GM18511 (cell line): ENCODE measurements around the gene ARMC3.
"Not testable (repeated sequence)": the region's sequence is repeated elsewhere in the genome, so short reads cannot be mapped to it uniquely, and the experiment has no call there.

Experiments used
- ATAC-seq: cut with Tn5 transposase; IDR thresholded peaks from one replicate; pipeline ENCODE4 v1.9.1; 2021; ENCODE audit warnings: mild to moderate bottlenecking, moderate library complexity; ENCODE audit not compliant: unreplicated experiment

Gene ARMC3

DNA sequence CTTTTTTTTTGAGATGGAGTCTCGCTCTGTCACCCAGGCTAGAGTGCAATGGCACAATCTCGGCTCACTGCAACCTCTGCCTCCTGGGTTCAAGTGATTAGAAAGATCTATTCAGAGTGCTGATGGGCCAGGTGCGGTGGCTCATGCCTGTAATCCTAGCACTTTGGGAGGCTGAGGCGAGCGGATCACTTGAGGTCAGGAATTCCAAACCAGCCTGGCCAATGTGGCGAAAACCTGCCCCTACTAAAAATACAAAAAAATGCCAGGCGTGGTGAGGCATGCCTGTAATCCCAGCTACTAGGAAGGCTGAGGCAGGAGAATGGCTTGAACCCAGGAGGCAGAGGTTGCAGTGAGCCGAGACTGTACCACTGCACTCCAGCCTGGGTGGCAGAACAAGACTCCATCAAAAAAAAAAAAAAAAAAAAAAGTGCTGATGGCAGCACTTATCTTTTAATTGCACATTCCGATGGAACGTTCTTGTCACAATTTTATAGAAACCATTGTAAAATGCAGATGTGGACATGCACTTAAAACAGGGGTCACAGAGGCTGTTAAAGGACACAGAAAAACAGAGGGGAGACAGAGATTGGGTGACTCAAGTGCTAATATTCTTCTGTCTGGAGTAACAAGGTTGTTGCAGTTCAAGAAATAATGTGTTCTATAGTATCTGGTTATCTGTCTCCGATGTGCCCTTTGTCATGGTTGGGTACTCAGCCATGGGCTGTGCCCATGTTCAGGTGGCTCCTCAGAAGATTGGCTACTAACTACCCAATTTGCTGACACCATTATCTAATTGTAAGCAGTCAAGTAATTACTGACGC, 142.4 kb downstream of the ARMC3 start:
- ATAC-seq = not testable (repeated sequence)

- ATAC-seq = no peak
Measured at GRCh38 chr10:23070913-23071218, 143.0 kb downstream of the ARMC3 start.

- not testable (repeated sequence) for ATAC-seq
Measured at GRCh38 chr10:23072593-23072992, 144.7 kb downstream of the ARMC3 start.

GRCh38 chr10:23073527-23073926, 145.7 kb downstream of the ARMC3 start:
- no peak for ATAC-seq

DNA sequence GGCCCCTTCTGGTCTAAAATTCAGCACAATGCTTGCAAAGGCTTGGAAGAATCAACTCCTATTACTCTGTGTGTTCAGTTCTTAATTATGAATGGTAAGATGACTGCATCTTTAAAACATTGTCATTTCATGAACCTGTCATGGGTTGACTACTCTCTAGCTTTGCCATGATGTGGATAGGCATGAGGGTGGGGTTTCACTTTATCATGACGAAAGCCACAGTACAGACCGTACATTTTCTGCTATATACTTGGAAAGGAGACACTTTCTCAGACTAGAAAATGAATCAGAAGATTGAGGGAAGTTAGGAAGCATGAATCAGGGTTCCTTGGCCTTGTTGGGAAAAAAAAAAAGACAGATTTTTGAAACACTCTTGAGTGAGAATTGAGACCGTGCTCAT, 147.8 kb downstream of the ARMC3 start:
- no peak for ATAC-seq

- no peak for ATAC-seq
Measured at GRCh38 chr10:23078114-23078513, 150.3 kb downstream of the ARMC3 start.

DNA sequence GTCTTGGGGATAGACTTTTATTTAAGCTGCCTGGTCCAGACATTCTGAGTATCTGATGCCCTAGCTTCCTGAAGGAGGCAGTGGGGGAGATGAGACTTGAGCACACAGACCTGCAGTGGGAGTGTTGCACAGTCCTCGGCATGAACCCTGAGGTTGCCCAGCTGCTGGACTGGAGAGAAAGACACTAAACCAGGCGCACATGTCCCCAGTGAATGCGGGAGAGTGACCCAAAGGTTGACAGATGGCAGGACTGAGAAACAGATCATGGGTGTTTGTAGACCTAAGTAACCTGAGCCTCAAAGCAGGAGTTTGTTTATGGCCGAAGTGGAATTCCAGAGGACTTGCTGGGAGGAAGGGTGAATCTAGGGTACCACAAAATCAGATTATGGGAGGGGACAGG, 151.8 kb downstream of the ARMC3 start:
- no peak for ATAC-seq

DNA sequence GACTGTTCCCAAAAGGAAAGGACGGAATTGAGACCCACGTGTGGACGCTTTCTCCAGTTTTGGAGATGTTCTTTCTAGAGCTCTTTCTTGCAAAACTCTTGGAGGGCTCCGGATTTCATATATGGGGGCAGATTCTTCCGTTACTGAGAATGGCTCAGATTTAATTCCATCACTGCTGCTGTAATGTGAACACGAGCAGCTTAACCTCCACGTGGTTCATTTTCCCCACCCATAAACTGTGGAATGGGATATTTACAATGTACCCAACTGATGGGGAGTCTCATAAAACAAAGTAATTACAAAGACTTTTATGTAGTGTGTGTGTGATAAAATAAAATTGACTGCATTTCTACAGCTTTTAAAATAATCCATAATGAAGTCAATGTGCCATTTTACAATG, 152.4 kb downstream of the ARMC3 start:
- no peak for ATAC-seq

DNA sequence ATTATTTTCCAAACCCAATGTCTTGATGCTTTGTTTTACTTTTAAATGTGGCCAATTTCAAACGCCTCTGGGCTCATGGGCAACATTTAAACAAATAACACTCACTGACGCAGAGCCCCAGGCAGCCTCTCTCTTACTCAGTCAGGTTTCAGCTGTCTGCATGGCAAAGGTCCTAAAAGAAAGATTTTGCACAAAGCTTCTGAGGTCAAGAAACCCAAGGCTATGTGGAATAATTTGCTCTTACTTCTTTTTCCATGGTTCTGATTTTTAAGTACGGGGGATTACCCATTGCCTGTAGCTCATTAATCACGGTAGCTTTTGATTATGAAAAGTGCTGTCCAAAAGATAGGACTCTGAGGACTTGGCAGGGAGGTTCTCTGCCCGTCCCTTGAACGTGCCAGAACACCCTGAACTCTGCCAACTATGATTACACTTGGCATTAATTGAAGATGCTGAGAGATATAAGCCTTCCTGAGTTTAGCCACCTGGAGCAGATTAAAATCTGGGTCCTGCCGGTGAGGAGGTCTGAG, 153.4 kb downstream of the ARMC3 start:
- ATAC-seq = no peak

- no peak for ATAC-seq
Measured at GRCh38 chr10:23081891-23082290, 154.0 kb downstream of the ARMC3 start.
